Progenitor cell of endocrine pancreas (in vitro differentiated cells): ENCODE data around the gene RIC8B. TPM values are rescaled to one million over a fixed set of nuclear protein-coding genes. Genes with fewer than 3 reads are reported as not detected.

Experiments used
- DNase-seq: peaks from one replicate; pipeline ENCODE4 v3.0.0; 2021; ENCODE audit warnings: low spot score; ENCODE audit not compliant: unreplicated experiment
- H3K27ac Mint-ChIP-seq: 2 replicates; pipeline ENCODE4 v1.8.0; 2021; ENCODE audit warnings: mild to moderate bottlenecking, moderate library complexity, mixed read lengths
- H3K27me3 Mint-ChIP-seq: 2 replicates; pipeline ENCODE4 v1.8.0; 2021; ENCODE audit warnings: mixed read lengths
- H3K36me3 Mint-ChIP-seq: 2 replicates; pipeline ENCODE4 v1.8.0; 2022; ENCODE audit warnings: mixed read lengths; ENCODE audit not compliant: insufficient read depth
- H3K4me1 Mint-ChIP-seq: 2 replicates; pipeline ENCODE4 v1.8.0; 2021; ENCODE audit warnings: low read depth, mixed read lengths
- H3K4me3 Mint-ChIP-seq: 2 replicates; pipeline ENCODE4 v1.8.0; 2021; ENCODE audit warnings: low read depth, mild to moderate bottlenecking, moderate library complexity, mixed read lengths
- H3K9me3 Mint-ChIP-seq: 2 replicates; pipeline ENCODE4 v1.8.0; 2021; ENCODE audit warnings: low read depth, mixed read lengths
- CTCF ChIP-seq: fragments of 200-600 bp; sonication (generic); IDR thresholded peaks from one replicate; pipeline ENCODE4 v1.5.0; 2021; ENCODE audit warnings: antibody characterized with exemption, mild to moderate bottlenecking; ENCODE audit not compliant: unreplicated experiment
- total RNA-seq: library from RNA; stranded (reverse); gene quantifications from 2 replicates; pipeline ENCODE4 v1.2.1, GENCODE V29; 2021

The RIC8B gene
- total RNA-seq, 1 donor from 2014 or later, result 24.7 TPM

GRCh38 chr12:106819991-106820390, 45.5 kb downstream of the RIC8B start:
- Mint-ChIP-seq H3K27me3 (no peaks in the 10 kb centered on the region), H3K9me3 (peaks cover 4% of the 10 kb centered on the region)

GRCh38 chr12:106831699-106832098, 57.2 kb downstream of the RIC8B start:
- no peaks in the 10 kb centered on the region for H3K27me3 Mint-ChIP-seq
- no peak for TF ChIP-seq CTCF
- H3K27ac Mint-ChIP-seq, result no peak overlapping the region
- H3K4me3 Mint-ChIP-seq, result no peak overlapping the region
- DNase-seq, result no peak
- H3K36me3 Mint-ChIP-seq, result peaks cover 8% of the 10 kb centered on the region
- peaks cover 13% of the 10 kb centered on the region for H3K4me1 Mint-ChIP-seq
- no peaks in the 10 kb centered on the region for H3K9me3 Mint-ChIP-seq

More at GRCh38 chr12:106819991-106820390, 45.5 kb downstream of the RIC8B start:
- Mint-ChIP-seq H3K4me1 (no peaks in the 10 kb centered on the region), H3K27ac (peak overlapping the region; percentile 13), H3K36me3 (peaks cover 22% of the 10 kb centered on the region), H3K4me3 (no peak overlapping the region)
- no peak for DNase-seq
- no peak for TF ChIP-seq CTCF

- no peak for DNase-seq
- no peak overlapping the region for H3K4me3 Mint-ChIP-seq
- H3K27me3 Mint-ChIP-seq, result no peaks in the 10 kb centered on the region
- no peaks in the 10 kb centered on the region for H3K9me3 Mint-ChIP-seq
- TF ChIP-seq CTCF, result no peak
- H3K36me3 Mint-ChIP-seq, result peaks cover 5% of the 10 kb centered on the region
- peaks cover 22% of the 10 kb centered on the region for H3K4me1 Mint-ChIP-seq
- H3K27ac Mint-ChIP-seq, result no peak overlapping the region
These were observed 63.3 kb downstream of the RIC8B start for GRCh38 chr12:106837782-106838181.

GRCh38 chr12:106839333-106839732, 64.9 kb downstream of the RIC8B start:
- no peak overlapping the region for H3K27ac Mint-ChIP-seq
- peaks cover 7% of the 10 kb centered on the region for H3K36me3 Mint-ChIP-seq
- H3K9me3 Mint-ChIP-seq, result no peaks in the 10 kb centered on the region
- no peaks in the 10 kb centered on the region for H3K27me3 Mint-ChIP-seq
- no peak for TF ChIP-seq CTCF
- peaks cover 22% of the 10 kb centered on the region for H3K4me1 Mint-ChIP-seq
- no peak for DNase-seq
- no peak overlapping the region for H3K4me3 Mint-ChIP-seq

- no peak for TF ChIP-seq CTCF
- peaks cover 22% of the 10 kb centered on the region for H3K4me1 Mint-ChIP-seq
- no peaks in the 10 kb centered on the region for H3K9me3 Mint-ChIP-seq
- H3K27ac Mint-ChIP-seq, result peak overlapping the region; percentile 86
- no peaks in the 10 kb centered on the region for H3K27me3 Mint-ChIP-seq
- H3K4me3 Mint-ChIP-seq, result peak overlapping the region; percentile 23
- no peak for DNase-seq
- H3K36me3 Mint-ChIP-seq, result peaks cover 7% of the 10 kb centered on the region
These were observed 65.8 kb downstream of the RIC8B start for GRCh38 chr12:106840243-106840642.
